Osteoblast (primary cell): Measurements from ENCODE around the gene LMNTD1. TPM values are rescaled to one million over a fixed set of nuclear protein-coding genes. Genes with fewer than 3 reads are reported as not detected.

Experiments used
- DNase-seq: peaks from one replicate; pipeline ENCODE4 v3.0.0; 2011; ENCODE audit warnings: low spot score, mixed read lengths; ENCODE audit not compliant: insufficient read length; ENCODE audit errors: missing footprints
- H2AFZ ChIP-seq: 2 replicates; pipeline ENCODE4 v1.6.0; 2011; ENCODE audit warnings: mild to moderate bottlenecking, low read length
- H3K27ac ChIP-seq: 2 replicates; pipeline ENCODE4 v1.5.1; 2011; ENCODE audit warnings: mild to moderate bottlenecking, low read depth, low read length, moderate library complexity
- H3K27me3 ChIP-seq: 2 replicates; pipeline ENCODE4 v1.6.0; 2012; ENCODE audit warnings: mild to moderate bottlenecking, control low read depth, inconsistent platforms, low read length, moderate library complexity; ENCODE audit not compliant: insufficient read depth
- H3K36me3 ChIP-seq: 2 replicates; pipeline ENCODE4 v1.5.1; 2011; ENCODE audit warnings: mild to moderate bottlenecking, low read length, control low read depth, moderate library complexity; ENCODE audit not compliant: insufficient read depth
- H3K4me1 ChIP-seq: 2 replicates; pipeline ENCODE4 v1.5.1; 2011; ENCODE audit warnings: mild to moderate bottlenecking, low read length, control low read depth, moderate library complexity; ENCODE audit not compliant: insufficient read depth
- H3K4me2 ChIP-seq: 2 replicates; pipeline ENCODE4 v1.6.0; 2011; ENCODE audit warnings: mild to moderate bottlenecking, low read length; ENCODE audit not compliant: insufficient read depth
- H3K4me3 ChIP-seq: fragments of 200-600 bp; sonication (generic); 3 replicates; pipeline ENCODE4 v1.5.1; 2012; ENCODE audit warnings: mild to moderate bottlenecking, low read length, inconsistent platforms; ENCODE audit not compliant: insufficient read depth
- H3K79me2 ChIP-seq: 2 replicates; pipeline ENCODE4 v1.6.0; 2012; ENCODE audit warnings: mild to moderate bottlenecking, low read length, control low read depth, inconsistent platforms; ENCODE audit not compliant: insufficient read depth
- H3K9me3 ChIP-seq: 2 replicates; pipeline ENCODE4 v1.5.1; 2011; ENCODE audit warnings: low read depth, low read length, control low read depth
- H4K20me1 ChIP-seq: 2 replicates; pipeline ENCODE4 v1.6.0; 2012; ENCODE audit warnings: mild to moderate bottlenecking, low read length, control low read depth; ENCODE audit not compliant: insufficient read depth
- CTCF ChIP-seq: IDR thresholded peaks from 2 replicates; pipeline ENCODE4 v1.5.1; 2011; ENCODE audit warnings: mild to moderate bottlenecking, low read depth, low read length, moderate library complexity; ENCODE audit errors: extremely low read depth
- total RNA-seq: library from RNA; depleted of rRNA; stranded (reverse); fragments of >200 nt; gene quantifications from 2 replicates; pipeline ENCODE4 v1.2.3, GENCODE V29; 2012

The LMNTD1 gene
- total RNA-seq, 1 donor = not detected

- Histone ChIP-seq H3K9me3 (no peaks in the 10 kb centered on the region), H3K27ac (no peak overlapping the region), H4K20me1 (no peaks in the 10 kb centered on the region), H3K79me2 (no peaks in the 10 kb centered on the region), H3K4me1 (peaks cover 19% of the 10 kb centered on the region), H3K36me3 (no peaks in the 10 kb centered on the region), H2AFZ (no peak overlapping the region), H3K27me3 (peaks cover 26% of the 10 kb centered on the region), H3K4me3 (no peak overlapping the region), H3K4me2 (no peak overlapping the region)
- TF ChIP-seq CTCF = no peak
- no peak for DNase-seq
Observed at GRCh38 chr12:25504744-25505143, 48.3 kb downstream of the LMNTD1 start.

- peaks cover 26% of the 10 kb centered on the region for H3K27me3 ChIP-seq
Observed at GRCh38 chr12:25503666-25504065, 49.4 kb downstream of the LMNTD1 start.

GRCh38 chr12:25502596-25502995, 50.5 kb downstream of the LMNTD1 start:
- Histone ChIP-seq H2AFZ (no peak overlapping the region), H4K20me1 (no peaks in the 10 kb centered on the region), H3K27me3 (peaks cover 26% of the 10 kb centered on the region), H3K4me3 (no peak overlapping the region), H3K4me2 (no peak overlapping the region), H3K4me1 (peaks cover 19% of the 10 kb centered on the region), H3K9me3 (no peaks in the 10 kb centered on the region), H3K36me3 (no peaks in the 10 kb centered on the region), H3K27ac (no peak overlapping the region), H3K79me2 (no peaks in the 10 kb centered on the region)
- TF ChIP-seq CTCF = no peak
- DNase-seq = no peak

More at GRCh38 chr12:25503666-25504065, 49.4 kb downstream of the LMNTD1 start:
- Histone ChIP-seq H3K79me2 (no peaks in the 10 kb centered on the region), H3K4me1 (peaks cover 19% of the 10 kb centered on the region), H3K36me3 (no peaks in the 10 kb centered on the region), H4K20me1 (no peaks in the 10 kb centered on the region), H3K27ac (no peak overlapping the region), H3K4me3 (no peak overlapping the region), H3K9me3 (no peaks in the 10 kb centered on the region), H2AFZ (no peak overlapping the region), H3K4me2 (no peak overlapping the region)
- no peak for TF ChIP-seq CTCF
- no peak for DNase-seq

GRCh38 chr12:25502118-25502517, 51.0 kb downstream of the LMNTD1 start:
- no peak overlapping the region for H2AFZ ChIP-seq
- TF ChIP-seq CTCF = no peak
- H3K79me2 ChIP-seq = no peaks in the 10 kb centered on the region
- H3K27ac ChIP-seq = no peak overlapping the region
- H3K9me3 ChIP-seq = no peaks in the 10 kb centered on the region
- H4K20me1 ChIP-seq = no peaks in the 10 kb centered on the region
- no peak for DNase-seq
- no peak overlapping the region for H3K4me2 ChIP-seq
- H3K4me3 ChIP-seq = no peak overlapping the region
- H3K27me3 ChIP-seq = peaks cover 26% of the 10 kb centered on the region
- H3K36me3 ChIP-seq = no peaks in the 10 kb centered on the region
- H3K4me1 ChIP-seq = peaks cover 19% of the 10 kb centered on the region
